ENCODE measurements around the gene MST1. TPM values are rescaled to one million over a fixed set of nuclear protein-coding genes. Genes with fewer than 3 reads are reported as not detected.
A peak's percentile ranks its signal among the peaks of the same experiment; 100 is the strongest.

MST1 gene
- total RNA-seq (2014; rRNA removed; shearing (Covaris generic)) = 3.2 and 4.0 TPM in 2 replicates
- 24.1 and 34.8 TPM in 2 replicates for polyA plus RNA-seq (2014; cell fraction: nucleus; rRNA removed)

DNA sequence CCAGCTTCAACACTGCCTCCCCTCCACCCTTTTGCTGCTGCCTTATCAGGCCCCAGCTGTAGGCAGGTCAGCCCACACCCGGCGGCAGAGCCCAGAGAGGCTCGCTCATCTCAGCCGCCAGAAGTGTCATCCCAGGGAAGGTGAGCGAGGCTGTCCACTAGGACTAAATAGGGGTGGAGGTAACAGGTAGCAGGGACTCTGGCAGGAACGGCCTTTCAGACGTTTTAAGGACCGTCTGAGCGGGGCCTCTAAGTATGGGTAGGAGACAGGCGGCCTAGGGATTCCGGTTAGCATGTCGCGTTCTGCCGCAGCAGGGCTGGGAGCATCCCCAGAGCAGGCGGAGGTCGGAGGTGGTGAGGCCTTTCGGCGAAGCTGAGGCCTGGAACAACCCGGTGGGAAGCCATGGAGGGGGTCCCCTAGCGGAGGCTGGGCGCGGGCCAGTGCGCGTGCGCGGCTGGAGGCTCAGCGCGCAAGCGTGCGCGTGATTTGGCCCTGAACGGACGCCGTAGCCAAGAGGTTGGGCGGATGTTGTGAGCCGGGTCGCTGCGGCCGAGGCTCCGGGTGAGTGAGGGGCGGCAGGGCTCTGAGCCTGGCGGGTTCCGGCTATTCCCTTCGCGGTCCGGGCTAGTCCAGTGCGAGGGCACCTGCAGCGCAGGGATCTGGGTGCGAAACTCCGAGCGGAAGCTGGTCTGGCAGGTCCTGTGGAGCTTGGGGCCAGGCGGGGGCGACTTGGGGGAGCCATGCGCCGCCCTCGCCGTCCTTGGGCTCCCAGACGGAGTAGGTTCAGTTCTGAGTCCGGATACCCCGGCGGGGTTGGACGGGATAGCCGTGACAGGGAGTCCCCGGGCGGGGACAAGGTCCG is at the start of gene MST1, which contains the start of gene RNF123:
TSS of gene MST1 (minus strand) at position 429 of the 862 bp plus-strand sequence. CDS start 783 bp downstream, outside the sequence.
TSS of gene RNF123 (plus strand) at position 512 of the 862 bp plus-strand sequence. CDS start 1,609 bp downstream, outside the sequence.
- DNase-seq (ENCODE audit: extremely low read depth, low read depth) = peak; percentile 79

- DNase-seq (ENCODE audit: extremely low read depth, low read depth) = no peak
These were observed 48.9 kb upstream of the MST1 start for GRCh38 chr3:49738067-49738713.

- no peak for DNase-seq (ENCODE audit: extremely low read depth, low read depth)
These were observed 45.5 kb upstream of the MST1 start for GRCh38 chr3:49734752-49735151.

GRCh38 chr3:49733551-49733950 is 44.3 kb upstream of the MST1 start:
- no peak for DNase-seq (ENCODE audit: extremely low read depth, low read depth)

GRCh38 chr3:49732597-49732996 is 43.3 kb upstream of the MST1 start:
- no peak for DNase-seq (ENCODE audit: extremely low read depth, low read depth)

DNA sequence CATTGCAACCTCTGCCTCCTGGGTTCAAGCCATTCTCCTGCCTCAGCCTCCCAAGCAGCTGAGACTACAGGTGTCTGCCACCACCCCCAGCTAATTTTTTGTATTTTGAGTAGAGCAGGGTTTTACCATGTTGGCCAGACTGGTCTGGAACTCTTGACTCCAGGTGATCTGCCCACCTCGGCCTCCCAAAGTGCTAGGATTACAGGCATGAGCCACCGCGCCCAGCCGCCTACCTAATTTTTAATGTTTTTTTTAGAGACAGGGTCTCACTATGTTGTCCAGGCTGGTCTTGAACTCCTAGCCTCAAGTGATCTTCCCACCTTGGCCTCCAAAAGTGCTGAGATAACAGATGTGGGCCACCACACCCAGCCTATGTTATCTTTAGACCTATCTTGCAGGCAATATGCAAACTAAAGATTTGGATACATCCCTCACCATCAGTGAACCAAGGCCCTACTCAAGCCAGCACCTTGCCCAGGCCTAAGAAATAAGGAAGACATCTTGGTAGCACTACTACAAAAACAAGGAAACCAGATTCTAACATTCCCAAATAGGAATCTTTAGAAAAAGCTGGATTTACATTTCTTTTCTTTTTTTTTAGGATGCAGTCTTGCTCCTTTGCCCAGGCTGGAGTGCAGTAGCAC is 40.8 kb upstream of the MST1 start:
- no peak for DNase-seq (ENCODE audit: extremely low read depth, low read depth)

DNA sequence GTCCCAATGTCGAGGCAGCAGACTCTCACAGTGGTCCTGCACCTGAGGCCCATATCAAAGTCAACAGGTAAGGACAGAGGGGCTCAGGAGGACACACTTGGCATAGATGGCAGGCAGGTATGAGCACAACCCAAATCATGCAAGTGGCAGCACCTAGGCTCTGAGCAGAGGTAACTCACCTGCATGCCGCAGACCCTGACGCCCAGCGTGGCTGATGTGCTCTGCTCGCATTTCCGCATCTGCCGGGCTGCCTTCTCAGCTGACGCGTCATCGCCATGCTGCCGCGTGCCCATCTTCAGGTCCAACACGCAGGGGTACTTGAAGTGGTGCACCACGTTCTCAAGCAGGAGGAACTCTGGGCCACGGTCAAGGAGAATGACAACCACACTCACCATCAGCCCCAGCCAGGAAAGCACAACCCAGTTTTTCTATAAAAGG is 38.7 kb upstream of the MST1 start:
- DNase-seq (ENCODE audit: extremely low read depth, low read depth) = no peak

DNA sequence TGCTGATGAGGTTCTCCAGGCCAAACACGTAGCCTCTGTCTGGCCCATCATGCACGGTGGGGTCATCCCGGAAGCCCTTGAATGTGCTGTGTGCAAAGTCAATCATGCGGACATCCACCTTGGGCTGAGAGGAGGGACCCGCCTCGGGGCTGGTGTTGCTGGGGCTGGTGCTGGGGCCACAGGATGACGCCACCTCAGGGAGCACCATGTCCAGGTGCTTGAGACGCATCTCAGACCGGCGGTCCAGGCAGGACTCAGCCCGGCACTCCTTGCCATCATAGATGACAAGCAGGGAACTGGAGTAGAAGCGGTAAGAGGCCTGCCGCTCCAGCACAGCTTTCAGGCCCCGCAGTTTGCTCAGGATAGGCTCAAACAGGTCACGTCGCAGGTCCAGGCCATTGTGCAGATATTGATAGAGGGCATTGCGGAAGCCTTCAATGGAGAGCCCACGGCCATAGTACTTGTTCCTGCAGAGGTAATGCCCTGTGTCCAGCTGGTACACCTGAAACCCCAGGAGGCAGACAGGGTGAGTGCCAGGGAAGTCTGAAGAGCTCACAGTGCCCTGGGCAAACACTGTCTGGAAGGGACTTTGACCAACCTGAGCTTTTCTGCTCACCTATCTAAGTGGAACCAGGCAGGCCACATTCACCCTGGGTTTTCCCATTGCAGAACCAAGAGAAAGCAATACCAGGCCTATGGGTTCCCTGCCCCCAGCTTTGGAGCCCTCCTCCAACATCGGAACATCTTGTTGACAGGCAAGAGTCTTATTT is 38.1 kb upstream of the MST1 start:
- no peak for DNase-seq (ENCODE audit: extremely low read depth, low read depth)

- no peak for DNase-seq (ENCODE audit: extremely low read depth, low read depth)
These were observed 36.8 kb upstream of the MST1 start for GRCh38 chr3:49725906-49726681.

GRCh38 chr3:49724586-49724985 is 35.3 kb upstream of the MST1 start:
- no peak for DNase-seq (ENCODE audit: extremely low read depth, low read depth)

GRCh38 chr3:49723628-49724551 is 34.6 kb upstream of the MST1 start, which contains the start of gene GMPPB:
Gene GMPPB (minus strand): TSS chr3:49723951. CDS start chr3:49723726, 225 bp downstream.
- DNase-seq (ENCODE audit: extremely low read depth, low read depth) = peak; percentile 93

DNA sequence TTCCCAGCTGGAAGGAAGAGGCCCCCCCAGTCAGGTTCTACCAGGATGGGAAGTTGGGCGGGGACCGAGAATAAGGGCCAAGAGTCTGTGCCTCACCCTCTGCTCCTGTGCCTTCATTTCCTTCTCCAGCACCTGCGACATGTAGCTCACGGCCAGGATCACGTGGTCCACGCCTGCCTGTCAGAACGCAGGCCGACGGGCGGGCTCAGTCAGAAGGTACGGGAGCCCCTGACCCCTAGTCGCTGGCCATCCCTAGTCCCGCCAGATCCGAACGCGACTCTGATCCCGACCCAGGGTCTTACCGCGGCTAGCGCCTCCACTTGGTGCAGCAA is 34.0 kb upstream of the MST1 start:
- DNase-seq (ENCODE audit: extremely low read depth, low read depth) = no peak

DNA sequence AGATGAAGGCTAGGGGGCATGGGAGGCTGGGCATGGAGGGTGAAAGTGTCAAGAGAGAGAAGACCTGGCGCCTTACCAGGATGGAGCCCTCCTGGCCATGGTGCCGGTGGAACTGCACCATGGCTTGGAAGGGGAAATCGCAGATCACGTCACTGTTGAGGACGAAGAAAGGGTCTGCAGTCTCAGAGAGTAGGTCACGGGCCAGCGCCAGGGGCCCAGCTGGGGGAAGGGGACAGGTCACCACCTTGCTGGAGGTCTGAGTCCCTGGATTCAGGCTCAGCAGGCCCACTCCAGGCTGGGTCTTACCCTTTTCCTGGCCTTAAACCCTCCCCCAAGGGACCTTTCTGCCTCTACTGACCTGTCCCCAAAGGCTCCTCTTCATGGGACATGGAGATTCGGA is 33.6 kb upstream of the MST1 start:
- DNase-seq (ENCODE audit: extremely low read depth, low read depth) = no peak

DNA sequence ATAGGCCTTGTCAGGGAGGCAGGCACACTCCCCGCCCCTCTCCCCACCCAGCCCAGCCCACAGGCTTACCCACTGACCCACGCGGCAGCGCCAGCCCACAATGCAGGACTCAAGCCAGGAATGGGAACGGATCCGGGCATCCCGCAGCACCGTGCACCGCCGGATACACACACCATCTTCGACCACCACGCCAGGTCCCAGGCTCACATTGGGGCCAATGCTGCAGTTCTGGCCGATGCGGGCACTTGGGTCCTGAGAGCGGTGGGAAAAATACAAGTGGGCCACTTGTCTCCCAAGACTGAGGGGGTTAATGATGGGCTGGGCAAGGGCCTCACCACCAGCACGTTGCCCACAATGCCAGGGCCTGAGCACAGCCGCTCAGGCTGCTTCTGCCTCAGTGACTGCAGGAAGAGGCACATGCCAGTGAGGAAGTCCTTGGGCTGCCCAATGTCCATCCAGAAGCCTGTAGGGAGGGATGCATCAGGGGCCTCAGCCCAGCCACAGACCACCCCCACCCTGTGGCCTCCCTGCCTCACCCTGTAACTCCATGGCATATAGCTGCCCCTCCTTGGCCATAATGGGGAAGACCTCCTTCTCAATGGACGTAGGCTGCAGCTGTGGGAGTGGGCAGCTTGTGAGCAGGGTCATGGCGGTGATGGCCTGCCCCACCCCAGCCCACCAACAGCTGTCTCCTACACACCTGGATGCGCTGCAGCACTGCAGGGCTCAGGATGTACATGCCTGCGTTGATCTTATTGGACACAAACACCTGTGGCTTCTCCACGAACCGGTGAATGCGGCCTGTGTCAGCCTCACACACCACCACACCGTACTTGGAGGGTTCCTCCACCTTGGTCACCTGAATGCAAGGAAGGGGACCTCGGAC is 32.9 kb upstream of the MST1 start:
- DNase-seq (ENCODE audit: extremely low read depth, low read depth) = no peak

DNA sequence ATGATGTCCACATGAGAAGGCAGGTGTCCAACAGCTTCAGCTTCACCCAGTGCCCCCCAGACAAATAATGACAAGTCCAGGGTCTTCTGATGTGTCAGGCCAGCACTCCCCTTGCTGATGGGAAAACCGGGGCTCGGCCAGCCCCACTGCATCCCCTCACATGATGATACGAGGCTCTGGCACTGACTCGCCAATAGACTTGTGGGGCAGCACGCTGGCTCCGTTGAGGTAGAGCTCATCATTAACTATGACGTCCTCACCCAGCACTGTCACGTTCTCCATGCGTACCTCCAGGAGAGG is 32.3 kb upstream of the MST1 start:
- DNase-seq (ENCODE audit: extremely low read depth, low read depth) = no peak

- no peak for DNase-seq (ENCODE audit: extremely low read depth, low read depth)
These were observed 31.8 kb upstream of the MST1 start for GRCh38 chr3:49720855-49721595.

Data from NCI-H460 (cell line).